GM21717 (cell line): ENCODE data around the gene ARHGAP18.

Experiments used
- ATAC-seq: cut with Tn5 transposase; IDR thresholded peaks from one replicate; pipeline ENCODE4 v1.9.1; 2021; ENCODE audit warnings: mild to moderate bottlenecking, moderate library complexity; ENCODE audit not compliant: unreplicated experiment

ARHGAP18 gene

DNA sequence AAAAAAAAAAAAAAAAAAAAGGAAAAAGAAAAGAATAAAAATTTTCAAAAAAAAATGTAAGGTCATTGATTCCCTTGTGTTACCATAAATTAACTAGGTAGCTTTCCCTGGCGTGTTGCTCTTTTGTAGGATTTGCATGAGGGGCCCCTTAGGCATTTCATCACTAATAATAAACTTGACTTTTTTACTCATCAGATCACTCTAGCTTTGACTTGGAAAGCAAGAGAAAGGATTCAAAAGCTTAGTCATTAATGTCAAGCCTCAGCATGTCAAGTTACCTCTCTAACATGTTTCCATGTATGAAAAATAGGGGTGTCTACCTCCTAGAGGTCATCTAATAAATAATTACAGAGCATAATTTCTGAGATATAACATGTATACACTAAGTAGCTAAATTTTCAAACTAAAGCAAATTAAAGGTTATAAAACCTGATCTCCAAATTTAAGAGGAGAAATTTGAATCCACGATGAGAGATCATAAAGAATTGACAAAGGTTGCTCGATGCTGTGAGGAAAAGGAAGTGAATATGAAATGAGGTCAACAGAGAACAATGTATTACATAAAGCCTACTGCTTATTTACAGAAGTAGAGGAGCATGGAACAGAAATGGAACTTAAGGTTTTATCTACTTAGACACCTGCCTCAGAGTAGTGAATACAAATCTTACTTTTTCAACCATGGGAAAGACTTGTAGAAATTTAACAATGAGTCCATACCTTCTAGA, 86.8 kb downstream of the ARHGAP18 start:
- ATAC-seq: peak; percentile 73

GRCh38 chr6:129621252-129621651, 88.7 kb downstream of the ARHGAP18 start:
- no peak for ATAC-seq

GRCh38 chr6:129620234-129620610, 89.8 kb downstream of the ARHGAP18 start:
- ATAC-seq: no peak

GRCh38 chr6:129619579-129620233, 90.3 kb downstream of the ARHGAP18 start:
- no peak for ATAC-seq

DNA sequence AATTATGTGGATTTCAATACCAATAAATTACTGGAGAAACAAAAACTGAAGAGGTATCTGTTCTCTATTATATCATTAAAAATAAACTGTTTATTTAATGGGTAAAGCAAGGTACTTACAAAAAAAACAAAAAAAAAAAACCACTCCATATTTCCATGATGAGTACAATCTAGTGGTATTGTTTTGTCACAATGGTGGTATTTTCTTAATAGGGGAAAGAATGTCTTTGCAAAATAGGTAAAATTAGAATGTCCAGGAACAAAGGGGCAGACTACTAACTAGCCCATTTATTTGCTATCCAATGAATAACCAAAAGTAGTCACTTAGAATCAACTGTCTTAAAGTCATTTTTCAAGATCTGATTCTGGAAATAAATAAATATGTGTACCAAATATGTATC, 92.0 kb downstream of the ARHGAP18 start:
- ATAC-seq: no peak

GRCh38 chr6:129615496-129615895, 94.5 kb downstream of the ARHGAP18 start:
- no peak for ATAC-seq

- no peak for ATAC-seq
Measured at GRCh38 chr6:129615020-129615419, 95.0 kb downstream of the ARHGAP18 start.

DNA sequence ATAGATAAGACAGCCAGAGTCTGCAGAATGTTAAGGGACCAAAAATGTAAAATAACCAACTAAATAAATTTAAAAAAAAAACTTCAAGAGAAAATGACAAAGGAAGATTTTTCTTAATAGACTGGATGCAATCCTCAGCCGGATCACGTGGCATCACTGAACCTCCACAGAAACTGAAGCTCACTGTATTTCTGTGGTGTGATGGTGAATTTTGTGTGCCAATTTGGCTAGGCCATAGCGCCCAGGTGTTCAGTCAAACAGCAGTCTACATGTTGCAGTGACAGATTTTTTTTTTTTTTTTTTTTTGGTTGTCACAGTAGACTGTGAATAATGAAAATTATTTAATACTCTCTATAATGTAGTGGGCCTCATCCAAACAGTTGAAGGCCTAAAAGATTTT, 95.5 kb downstream of the ARHGAP18 start:
- no peak for ATAC-seq

- ATAC-seq: no peak
Measured at GRCh38 chr6:129612440-129612839, 97.5 kb downstream of the ARHGAP18 start.

DNA sequence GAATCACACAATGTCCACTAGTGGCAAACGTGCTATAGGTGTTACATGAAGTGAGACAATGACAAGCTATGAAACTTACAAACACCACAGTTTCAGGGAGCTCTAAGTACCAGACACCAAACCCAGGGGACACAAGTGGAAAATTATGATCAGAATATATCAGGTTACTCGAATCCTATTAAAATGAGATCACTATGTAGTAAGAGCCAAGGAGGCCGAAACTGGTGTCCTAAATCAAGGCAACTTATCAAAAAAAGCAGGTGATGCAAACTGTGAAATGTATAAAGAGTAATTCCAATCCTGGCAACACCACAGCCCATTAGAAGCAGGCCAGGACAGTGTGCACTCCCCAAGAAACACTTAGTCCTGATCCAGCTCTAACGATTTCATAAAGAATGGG, 100.3 kb downstream of the ARHGAP18 start:
- ATAC-seq: no peak

DNA sequence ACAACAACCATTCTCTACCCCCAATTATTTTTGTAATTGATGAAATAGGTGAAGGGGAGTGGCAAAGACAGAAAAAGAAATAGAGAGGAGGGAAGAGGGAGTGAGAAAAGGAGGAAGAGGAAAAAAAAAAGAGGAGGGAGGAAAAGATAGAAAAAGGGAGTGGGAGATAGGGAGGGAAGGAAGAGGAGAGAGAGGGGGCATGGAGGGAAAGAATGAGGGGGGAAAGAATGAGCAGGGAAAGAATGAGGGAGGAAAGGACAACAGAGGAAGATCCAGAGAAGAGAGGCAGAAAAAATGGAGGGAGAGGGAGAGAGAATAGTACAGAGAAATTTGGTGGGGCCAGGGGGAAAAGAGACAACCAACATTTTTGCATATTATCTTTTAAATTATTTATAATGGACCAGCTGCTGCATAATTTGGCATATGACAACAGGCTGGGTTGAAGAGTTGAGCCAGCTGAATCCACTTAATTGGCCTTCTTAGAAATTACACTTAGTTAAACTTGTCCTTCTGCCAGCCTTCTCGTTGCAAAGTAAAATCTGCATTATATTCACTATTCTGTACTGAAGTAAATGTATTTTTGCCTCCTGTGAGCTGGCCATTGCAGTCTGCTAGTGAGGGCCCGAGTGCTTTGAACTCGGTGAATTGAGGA, 101.0 kb downstream of the ARHGAP18 start:
- no peak for ATAC-seq

- no peak for ATAC-seq
Measured at GRCh38 chr6:129607581-129608186, 102.3 kb downstream of the ARHGAP18 start.

GRCh38 chr6:129606664-129607063, 103.3 kb downstream of the ARHGAP18 start:
- peak; percentile 89 for ATAC-seq

DNA sequence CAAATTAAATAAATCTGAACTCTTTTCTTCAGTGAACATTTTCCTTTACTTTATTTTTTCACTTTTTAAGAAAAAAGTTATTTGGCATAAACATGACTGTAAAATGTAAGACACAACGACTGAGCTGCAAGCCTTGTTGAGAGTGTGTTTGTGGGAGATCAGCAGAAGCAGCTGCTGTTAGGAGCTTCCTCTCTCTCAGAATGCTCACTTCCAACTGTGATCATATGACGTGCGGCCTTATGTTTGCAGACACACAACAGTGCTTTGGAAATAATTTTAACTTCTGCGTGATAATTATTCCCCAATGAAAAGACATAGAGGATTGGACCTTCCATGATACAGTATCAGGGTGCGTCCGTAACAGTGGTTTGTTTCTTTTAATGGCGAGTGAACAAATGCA, 104.0 kb downstream of the ARHGAP18 start:
- ATAC-seq: no peak

GRCh38 chr6:129605095-129605494, 104.9 kb downstream of the ARHGAP18 start:
- no peak for ATAC-seq

DNA sequence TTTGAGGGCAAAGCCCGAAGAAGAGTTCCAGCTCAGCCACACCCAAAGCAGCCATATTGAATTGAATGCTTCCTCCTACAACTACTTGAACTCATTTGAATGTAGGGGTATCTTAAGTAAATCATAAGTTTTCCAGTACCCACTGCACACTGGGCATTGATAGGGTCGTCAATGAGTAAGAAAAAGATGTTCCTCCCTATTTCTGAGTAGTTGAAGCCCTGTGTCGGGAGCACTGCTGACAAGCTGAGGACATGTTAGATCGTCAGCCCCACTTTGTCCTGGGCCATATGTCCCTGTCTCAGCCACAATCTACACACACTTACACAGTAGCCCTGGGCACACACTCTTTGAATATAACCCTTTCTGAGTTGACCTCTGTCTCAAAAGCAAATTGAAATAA, 105.7 kb downstream of the ARHGAP18 start:
- ATAC-seq: no peak

GRCh38 chr6:129603741-129604140, 106.2 kb downstream of the ARHGAP18 start:
- ATAC-seq: no peak

- ATAC-seq: no peak
Measured at GRCh38 chr6:129601323-129601722, 108.7 kb downstream of the ARHGAP18 start.

- ATAC-seq: no peak
Measured at GRCh38 chr6:129599467-129599866, 110.5 kb downstream of the ARHGAP18 start.

DNA sequence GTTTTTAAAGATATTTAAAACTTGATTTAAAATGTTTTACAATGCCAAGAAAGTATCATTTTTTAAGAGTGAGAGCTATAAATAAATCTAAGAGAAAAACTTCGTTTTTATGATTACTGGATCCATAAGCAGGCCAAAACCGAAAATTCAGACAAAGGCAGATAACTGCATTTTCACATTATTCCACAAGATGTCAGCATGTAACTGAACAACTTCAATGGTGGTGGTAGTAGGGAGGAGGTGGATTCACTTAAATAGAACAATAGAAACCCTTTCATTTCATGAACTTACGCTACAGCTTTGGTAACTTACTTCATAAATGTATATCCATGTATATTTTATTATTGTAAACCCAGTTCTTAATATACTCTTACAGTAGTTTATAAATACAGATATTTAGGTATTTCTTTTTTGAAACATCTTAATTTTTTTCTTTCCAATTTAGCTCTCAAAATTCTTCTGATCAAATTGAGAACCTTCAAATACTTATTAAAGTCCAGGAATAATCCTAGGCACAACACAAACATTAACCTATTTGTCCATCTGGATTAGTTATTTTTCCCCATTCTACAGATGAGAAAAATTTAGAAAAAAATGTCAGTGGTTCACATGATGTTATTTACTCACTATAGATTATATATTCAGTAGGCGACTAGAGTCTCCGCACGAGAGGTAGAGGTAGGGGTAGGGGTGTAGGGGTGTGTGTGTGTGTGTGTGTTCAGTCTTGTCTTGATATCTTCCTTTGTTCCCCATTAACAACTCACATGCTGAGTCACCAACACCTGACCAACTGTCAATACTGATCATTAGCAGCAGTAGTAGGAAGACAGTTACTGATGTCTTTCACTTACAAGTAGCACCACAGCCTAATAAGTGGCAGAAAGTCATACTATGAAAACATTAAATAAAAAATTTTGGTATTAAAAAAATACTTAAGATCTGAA, 111.5 kb downstream of the ARHGAP18 start:
- peak; percentile 51 for ATAC-seq
